PFSK-1 (cell line): ENCODE results near the gene PDE8A.

Experiments used
- POLR2AphosphoS5 ChIP-seq: IDR thresholded peaks from 2 replicates; pipeline ENCODE4 v1.6.1; 2012; ENCODE audit warnings: low read depth, mild to moderate bottlenecking, control low read depth, low read length, moderate library complexity
- SIN3A ChIP-seq: IDR thresholded peaks from 2 replicates; pipeline ENCODE4 v1.6.1; 2012; ENCODE audit warnings: mild to moderate bottlenecking, low read length, moderate library complexity, borderline replicate concordance; ENCODE audit not compliant: insufficient read depth
- TAF1 ChIP-seq: IDR thresholded peaks from 2 replicates; pipeline ENCODE4 v1.6.1; 2012; ENCODE audit warnings: low read length, control low read depth, borderline replicate concordance; ENCODE audit not compliant: insufficient read depth
- TF ChIP-seq, protein P1 (sequence below), 2 experiments: IDR thresholded peaks; 2 replicates each; pipeline versions ENCODE4 v1.6.1 to v1.8.0; 2011 to 2012; ENCODE audit warnings: low read depth in 2 of 2, low read length in 2 of 2, control low read depth in 1 of 2, inconsistent platforms in 1 of 2, mild to moderate bottlenecking in 1 of 2, moderate library complexity in 1 of 2; ENCODE audit not compliant: insufficient read depth in 1 of 2

DNA sequence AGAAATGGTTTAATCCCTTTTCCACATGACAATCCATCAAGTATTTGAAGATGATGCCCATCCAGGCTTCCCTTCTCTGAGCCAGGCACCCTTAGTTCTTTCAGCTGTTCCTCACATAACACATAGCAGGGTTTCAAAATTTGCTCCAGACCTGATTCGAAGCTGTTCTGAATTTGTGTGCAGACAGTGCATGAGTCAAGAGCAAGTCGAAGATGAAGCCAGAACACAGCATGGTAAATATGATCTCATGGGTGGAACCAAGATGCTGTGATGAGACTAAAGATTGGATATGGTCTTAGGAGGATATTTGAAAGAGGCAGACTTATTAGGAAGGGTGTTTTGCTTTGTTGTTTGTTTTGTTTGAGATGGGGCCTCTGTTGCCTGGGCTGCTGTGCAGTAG, 32.6 kb upstream of the PDE8A start:
- no peak for TF ChIP-seq TAF1
- TF ChIP-seq, protein P1, sequence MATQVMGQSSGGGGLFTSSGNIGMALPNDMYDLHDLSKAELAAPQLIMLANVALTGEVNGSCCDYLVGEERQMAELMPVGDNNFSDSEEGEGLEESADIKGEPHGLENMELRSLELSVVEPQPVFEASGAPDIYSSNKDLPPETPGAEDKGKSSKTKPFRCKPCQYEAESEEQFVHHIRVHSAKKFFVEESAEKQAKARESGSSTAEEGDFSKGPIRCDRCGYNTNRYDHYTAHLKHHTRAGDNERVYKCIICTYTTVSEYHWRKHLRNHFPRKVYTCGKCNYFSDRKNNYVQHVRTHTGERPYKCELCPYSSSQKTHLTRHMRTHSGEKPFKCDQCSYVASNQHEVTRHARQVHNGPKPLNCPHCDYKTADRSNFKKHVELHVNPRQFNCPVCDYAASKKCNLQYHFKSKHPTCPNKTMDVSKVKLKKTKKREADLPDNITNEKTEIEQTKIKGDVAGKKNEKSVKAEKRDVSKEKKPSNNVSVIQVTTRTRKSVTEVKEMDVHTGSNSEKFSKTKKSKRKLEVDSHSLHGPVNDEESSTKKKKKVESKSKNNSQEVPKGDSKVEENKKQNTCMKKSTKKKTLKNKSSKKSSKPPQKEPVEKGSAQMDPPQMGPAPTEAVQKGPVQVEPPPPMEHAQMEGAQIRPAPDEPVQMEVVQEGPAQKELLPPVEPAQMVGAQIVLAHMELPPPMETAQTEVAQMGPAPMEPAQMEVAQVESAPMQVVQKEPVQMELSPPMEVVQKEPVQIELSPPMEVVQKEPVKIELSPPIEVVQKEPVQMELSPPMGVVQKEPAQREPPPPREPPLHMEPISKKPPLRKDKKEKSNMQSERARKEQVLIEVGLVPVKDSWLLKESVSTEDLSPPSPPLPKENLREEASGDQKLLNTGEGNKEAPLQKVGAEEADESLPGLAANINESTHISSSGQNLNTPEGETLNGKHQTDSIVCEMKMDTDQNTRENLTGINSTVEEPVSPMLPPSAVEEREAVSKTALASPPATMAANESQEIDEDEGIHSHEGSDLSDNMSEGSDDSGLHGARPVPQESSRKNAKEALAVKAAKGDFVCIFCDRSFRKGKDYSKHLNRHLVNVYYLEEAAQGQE (IDR thresholded peaks at IDR 0.05; ENCODE audit: insufficient read depth in 1 of 2, low read depth in 2 of 2, low read length in 2 of 2) = no peak
- no peak for TF ChIP-seq POLR2AphosphoS5
- no peak for TF ChIP-seq SIN3A
